Hepatocyte (in vitro differentiated cells): ENCODE measurements around the gene CREBBP.

Experiments
- CTCF ChIP-seq: fragments of 200-600 bp; sonication (generic); IDR thresholded peaks from 2 replicates; pipeline ENCODE4 v1.5.1; 2016; ENCODE audit warnings: antibody characterized with exemption, mild to moderate bottlenecking; ENCODE audit not compliant: poor library complexity
- EZH2 ChIP-seq: fragments of 200-600 bp; sonication (generic); IDR thresholded peaks from 2 replicates; pipeline ENCODE4 v1.6.1; 2016; ENCODE audit warnings: antibody characterized with exemption, mild to moderate bottlenecking, borderline replicate concordance

- no peak for TF ChIP-seq EZH2
- TF ChIP-seq CTCF = no peak
Observed at GRCh38 chr16:3769942-3770341, 110.6 kb downstream of the CREBBP start.
